Thoracic aorta (tissue), 2 donors: ENCODE results near the gene PSG5. TPM values are rescaled to one million over a fixed set of nuclear protein-coding genes. Genes with fewer than 3 reads are reported as not detected.
"Not testable (repeated sequence)": the region's sequence is repeated elsewhere in the genome, so short reads cannot be mapped to it uniquely, and the experiment has no call there.

Experiments used
- ATAC-seq: fragments of 150-250 bp; one replicate; pipeline ENCODE4 v1.8.0; 2017; ENCODE audit warnings: low read depth; ENCODE audit not compliant: insufficient number of reproducible peaks, low FRiP score
- DNase-seq: peaks from one replicate; pipeline ENCODE4 v3.0.0-alpha.2; 2020; ENCODE audit warnings: low spot score
- H3K27ac ChIP-seq, 2 donors: fragments of 200-600 bp; sonication (generic); 1 replicate in 1 of 2; 2 replicates in 1 of 2; pipeline ENCODE4 v1.5.1; 2016; ENCODE audit warnings: mild to moderate bottlenecking in 2 of 2, moderate library complexity in 2 of 2
- H3K27me3 ChIP-seq: fragments of 200-600 bp; sonication (generic); replicated peaks from 2 replicates; pipeline ENCODE4 v1.6.0; 2016; ENCODE audit warnings: mild to moderate bottlenecking; ENCODE audit not compliant: insufficient read depth
- H3K36me3 ChIP-seq: fragments of 200-600 bp; sonication (generic); one replicate; pipeline ENCODE4 v1.5.1; 2016
- H3K4me1 ChIP-seq, 2 donors: fragments of 200-600 bp; sonication (generic); 1 replicate in 1 of 2; 2 replicates in 1 of 2; pipeline versions ENCODE4 v1.5.1 to v1.6.0; 2016; ENCODE audit warnings: low read depth in 2 of 2, mild to moderate bottlenecking in 1 of 2; ENCODE audit not compliant: control insufficient read depth in 1 of 2
- H3K4me3 ChIP-seq: fragments of 200-600 bp; sonication (generic); 2 replicates; pipeline ENCODE4 v1.5.1; 2016; ENCODE audit warnings: mild to moderate bottlenecking
- H3K9me3 ChIP-seq: fragments of 200-600 bp; sonication (generic); 2 replicates; pipeline ENCODE4 v1.5.1; 2016
- total RNA-seq, 2 donors: library from RNA; depleted of rRNA; stranded (reverse); fragments of >200 nt; gene quantifications; one replicate each; pipeline versions ENCODE4 v1.1.0 to v1.2.3, GENCODE V29; 2016
- TF ChIP-seq, protein P1 (sequence below): fragments of 200-600 bp; sonication (generic); IDR thresholded peaks from one replicate; pipeline ENCODE4 v1.5.1; 2019; ENCODE audit warnings: antibody characterized with exemption

Gene PSG5
- total RNA-seq = not detected

- ATAC-seq = not testable (repeated sequence)
These were observed at the start of gene PSG5 for GRCh38 chr19:43186311-43186935. Gene PSG5, minus strand, starts transcription at chr19:43186536. Its CDS starts 131 bp downstream, at chr19:43186405.

DNA sequence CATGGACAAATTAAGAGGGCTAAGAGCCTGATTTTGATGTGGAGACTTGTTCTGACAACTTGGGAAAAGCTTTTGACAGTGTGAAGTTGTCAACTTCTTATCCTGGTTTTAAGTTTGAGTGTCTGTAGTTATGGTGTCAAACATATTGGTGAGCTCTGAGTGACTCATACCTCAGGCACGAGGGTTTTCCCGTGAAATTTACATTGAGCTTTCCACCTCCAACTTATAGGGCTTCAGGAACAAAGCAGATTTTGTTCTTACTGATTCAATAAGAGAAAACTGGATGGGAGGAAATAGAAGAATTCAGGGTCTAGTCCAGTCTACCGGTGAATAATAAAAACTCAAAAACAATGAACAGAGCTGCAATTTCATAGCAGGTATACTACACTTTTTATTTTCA lies 49.4 kb upstream of the PSG5 start:
- not testable (repeated sequence) for DNase-seq, H3K4me1 ChIP-seq, ATAC-seq, H3K27ac ChIP-seq, H3K27me3 ChIP-seq, H3K36me3 ChIP-seq, H3K9me3 ChIP-seq, H3K4me3 ChIP-seq

More at GRCh38 chr19:43186311-43186935, at the start of gene PSG5:
- H3K9me3 ChIP-seq, H3K4me1 ChIP-seq, H3K36me3 ChIP-seq, H3K27ac ChIP-seq, H3K27me3 ChIP-seq, DNase-seq, H3K4me3 ChIP-seq: not testable (repeated sequence)

DNA sequence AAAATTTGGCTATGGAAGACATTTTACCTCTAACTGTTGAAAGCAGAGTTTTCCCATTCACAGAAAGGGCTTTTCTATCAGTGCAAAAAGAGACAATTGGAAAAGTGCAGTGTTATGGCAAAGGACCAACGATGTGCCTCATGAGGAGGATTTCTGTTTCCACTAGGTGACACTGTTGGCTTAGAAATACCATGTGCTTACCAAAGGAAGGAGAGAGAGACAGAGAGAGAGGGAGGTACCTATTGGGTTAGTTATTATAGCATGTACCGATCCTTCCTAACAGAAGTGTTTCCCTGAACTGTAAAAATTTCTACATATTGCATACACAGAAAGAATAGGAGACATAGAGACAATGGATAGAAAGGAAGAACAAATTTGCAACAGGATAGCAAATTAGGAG lies 43.0 kb upstream of the PSG5 start:
- H3K36me3 ChIP-seq = no peaks in the 10 kb centered on the region
- no peaks in the 10 kb centered on the region for H3K27me3 ChIP-seq
- H3K9me3 ChIP-seq = peaks cover 14% of the 10 kb centered on the region
- H3K27ac ChIP-seq = no peak overlapping the region
- no peaks in the 10 kb centered on the region for H3K4me1 ChIP-seq
- H3K4me3 ChIP-seq = no peak overlapping the region
- ATAC-seq (no peak), DNase-seq (no peak)
- TF ChIP-seq, protein P1, sequence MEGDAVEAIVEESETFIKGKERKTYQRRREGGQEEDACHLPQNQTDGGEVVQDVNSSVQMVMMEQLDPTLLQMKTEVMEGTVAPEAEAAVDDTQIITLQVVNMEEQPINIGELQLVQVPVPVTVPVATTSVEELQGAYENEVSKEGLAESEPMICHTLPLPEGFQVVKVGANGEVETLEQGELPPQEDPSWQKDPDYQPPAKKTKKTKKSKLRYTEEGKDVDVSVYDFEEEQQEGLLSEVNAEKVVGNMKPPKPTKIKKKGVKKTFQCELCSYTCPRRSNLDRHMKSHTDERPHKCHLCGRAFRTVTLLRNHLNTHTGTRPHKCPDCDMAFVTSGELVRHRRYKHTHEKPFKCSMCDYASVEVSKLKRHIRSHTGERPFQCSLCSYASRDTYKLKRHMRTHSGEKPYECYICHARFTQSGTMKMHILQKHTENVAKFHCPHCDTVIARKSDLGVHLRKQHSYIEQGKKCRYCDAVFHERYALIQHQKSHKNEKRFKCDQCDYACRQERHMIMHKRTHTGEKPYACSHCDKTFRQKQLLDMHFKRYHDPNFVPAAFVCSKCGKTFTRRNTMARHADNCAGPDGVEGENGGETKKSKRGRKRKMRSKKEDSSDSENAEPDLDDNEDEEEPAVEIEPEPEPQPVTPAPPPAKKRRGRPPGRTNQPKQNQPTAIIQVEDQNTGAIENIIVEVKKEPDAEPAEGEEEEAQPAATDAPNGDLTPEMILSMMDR = no peak

GRCh38 chr19:43228730-43229129 lies 42.4 kb upstream of the PSG5 start:
- H3K27me3 ChIP-seq, H3K36me3 ChIP-seq, DNase-seq, H3K4me3 ChIP-seq, H3K27ac ChIP-seq, H3K4me1 ChIP-seq, ATAC-seq: not testable (repeated sequence)
- H3K9me3 ChIP-seq = peaks cover 14% of the 10 kb centered on the region

GRCh38 chr19:43226986-43227385 lies 40.6 kb upstream of the PSG5 start:
- not testable (repeated sequence) for DNase-seq, H3K27ac ChIP-seq, H3K36me3 ChIP-seq, H3K4me1 ChIP-seq, ATAC-seq, H3K27me3 ChIP-seq, H3K4me3 ChIP-seq
- H3K9me3 ChIP-seq = peaks cover 14% of the 10 kb centered on the region

GRCh38 chr19:43224855-43225253 lies 38.5 kb upstream of the PSG5 start:
- Histone ChIP-seq H3K27me3 (no peaks in the 10 kb centered on the region), H3K4me1 (no peaks in the 10 kb centered on the region), H3K4me3 (no peak overlapping the region), H3K27ac (no peak overlapping the region), H3K36me3 (no peaks in the 10 kb centered on the region), H3K9me3 (peaks cover 14% of the 10 kb centered on the region)
- TF ChIP-seq, protein P1 = no peak
- DNase-seq (no peak), ATAC-seq (no peak)

GRCh38 chr19:43224201-43224854 lies 38.0 kb upstream of the PSG5 start:
- not testable (repeated sequence) for ATAC-seq, DNase-seq
- H3K9me3 ChIP-seq = peaks cover 14% of the 10 kb centered on the region

GRCh38 chr19:43221891-43222290 lies 35.6 kb upstream of the PSG5 start:
- not testable (repeated sequence) for H3K36me3 ChIP-seq, DNase-seq, H3K4me3 ChIP-seq, H3K9me3 ChIP-seq, ATAC-seq, H3K4me1 ChIP-seq, H3K27ac ChIP-seq, H3K27me3 ChIP-seq

More at GRCh38 chr19:43224201-43224854, 38.0 kb upstream of the PSG5 start:
- H3K27ac ChIP-seq, H3K4me3 ChIP-seq, H3K36me3 ChIP-seq, H3K27me3 ChIP-seq, H3K4me1 ChIP-seq: not testable (repeated sequence)

DNA sequence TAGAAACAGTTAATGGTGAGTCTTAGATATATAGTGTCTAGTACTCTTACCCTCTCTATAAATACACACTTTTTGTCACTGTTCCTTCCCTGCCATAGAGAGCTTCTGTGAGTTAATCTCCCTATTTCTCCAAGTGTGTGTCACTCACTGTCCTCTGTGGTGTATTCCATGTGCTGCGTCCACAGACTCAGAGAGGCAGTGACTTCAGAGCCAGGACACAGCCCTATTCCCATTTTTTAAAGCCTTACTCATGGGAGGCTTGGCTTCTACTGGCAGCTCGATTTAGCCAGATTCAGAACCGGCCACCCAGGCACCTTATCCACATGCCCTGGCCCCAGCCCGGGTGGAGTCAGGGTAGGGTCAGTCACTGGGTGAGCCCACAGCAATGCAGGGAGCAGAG lies 32.8 kb upstream of the PSG5 start:
- H3K36me3 ChIP-seq, H3K27me3 ChIP-seq, H3K4me3 ChIP-seq, DNase-seq, ATAC-seq, H3K9me3 ChIP-seq, H3K4me1 ChIP-seq, H3K27ac ChIP-seq: not testable (repeated sequence)

DNA sequence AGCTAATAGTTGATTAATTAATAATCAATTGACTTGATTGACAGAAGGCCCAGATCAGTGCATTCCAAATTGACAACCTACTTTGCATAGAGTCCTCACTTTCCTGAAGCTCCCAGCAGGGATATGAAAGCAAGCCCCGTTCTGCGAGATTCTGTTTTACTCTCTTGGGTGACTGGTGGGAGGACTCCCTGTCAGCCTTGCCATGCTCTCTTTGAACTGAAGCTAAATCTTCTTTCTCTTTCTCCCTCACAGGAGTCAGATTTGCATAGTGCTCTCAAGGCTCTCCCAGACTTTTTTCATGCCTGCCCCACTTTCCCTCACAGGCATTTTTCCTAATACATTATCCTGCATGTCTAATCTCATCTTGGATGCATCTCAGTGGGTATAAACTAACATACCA lies 29.5 kb upstream of the PSG5 start:
- H3K4me1 ChIP-seq, ATAC-seq, H3K36me3 ChIP-seq, H3K27me3 ChIP-seq, DNase-seq, H3K4me3 ChIP-seq, H3K27ac ChIP-seq, H3K9me3 ChIP-seq: not testable (repeated sequence)
